Smooth muscle cell of the pulmonary artery (primary cell): ENCODE data around the gene KRT5. TPM values are rescaled to one million over a fixed set of nuclear protein-coding genes. Genes with fewer than 3 reads are reported as not detected.

Source experiments
- total RNA-seq: library from RNA; depleted of rRNA; stranded (reverse); fragments of >200 nt; gene quantifications from 2 replicates; pipeline ENCODE4 v1.2.3, GENCODE V29; 2014

KRT5 gene
- 0.52 and 1.8 TPM in 2 replicates for total RNA-seq

DNA sequence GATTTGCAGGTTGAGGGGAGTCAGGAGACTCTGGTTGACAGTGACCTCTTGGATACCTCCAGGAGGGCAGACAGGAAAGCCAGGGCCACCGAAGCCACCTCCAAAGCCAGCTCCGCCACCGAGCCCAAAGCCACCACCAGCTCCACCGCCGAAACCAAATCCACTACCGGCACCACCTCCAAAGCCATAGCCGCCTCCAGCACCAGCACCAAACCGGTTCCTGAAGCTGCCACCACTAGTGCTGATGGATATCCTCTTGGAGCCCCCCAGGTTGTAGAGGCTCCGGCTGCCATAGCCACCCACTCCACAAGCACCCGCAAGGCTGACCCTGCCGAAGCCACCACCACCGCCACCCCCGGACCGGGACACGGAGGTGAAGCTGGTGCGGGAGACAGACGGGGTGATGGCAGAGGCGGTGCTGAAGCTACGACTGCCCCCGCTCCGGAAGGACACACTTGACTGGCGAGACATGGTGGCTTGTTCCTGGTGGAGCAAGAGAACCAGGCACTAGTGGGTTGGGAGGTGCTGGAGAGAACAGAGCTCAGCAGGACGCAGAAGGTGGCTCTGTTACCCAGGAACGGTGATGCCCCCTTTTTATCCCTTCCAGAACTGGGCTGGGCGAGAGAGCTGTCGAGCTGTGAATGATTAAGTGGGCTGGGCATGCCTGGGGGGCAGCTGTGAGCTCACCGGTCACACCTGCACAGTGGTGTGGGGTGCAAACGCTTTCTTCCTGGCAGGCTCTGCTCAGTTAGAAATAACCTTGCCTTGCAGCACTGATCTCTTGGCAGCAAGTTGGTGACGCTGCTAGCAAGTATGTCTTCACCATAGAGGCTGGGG, at the start of gene KRT5:
KRT5 (minus strand) TSS at position 569 of the 837 bp plus-strand sequence; CDS start at position 471, 98 bp downstream.

DNA sequence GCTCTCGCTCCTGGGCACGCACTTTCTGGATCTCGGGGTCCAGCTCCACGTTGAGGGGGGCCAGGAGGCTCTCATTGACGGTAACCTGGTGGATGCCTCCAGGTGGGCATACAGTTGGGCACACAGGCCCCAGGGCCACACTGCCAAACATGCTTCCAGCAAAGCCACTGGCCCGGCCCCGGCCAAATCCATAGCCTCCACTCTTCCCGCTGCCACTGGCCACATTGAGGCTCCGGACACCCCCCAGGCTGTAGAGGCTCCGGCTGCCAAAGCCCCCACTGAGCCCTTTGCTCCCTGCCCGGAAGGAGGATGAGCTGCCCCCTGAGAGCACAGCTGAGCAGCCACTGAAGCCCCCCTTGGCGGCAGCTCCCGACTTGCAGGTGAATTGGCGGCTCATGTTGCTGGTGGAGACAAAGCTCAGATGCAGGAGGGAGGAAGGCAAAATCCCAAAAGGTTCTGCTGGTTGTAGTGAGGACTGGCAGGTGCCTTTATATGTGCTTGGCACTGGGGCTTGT, 32.5 kb upstream of the KRT5 start, which contains the start of gene KRT71:
KRT71 (minus strand) TSS at position 465 of the 515 bp plus-strand sequence; CDS start at position 397, 68 bp downstream.

DNA sequence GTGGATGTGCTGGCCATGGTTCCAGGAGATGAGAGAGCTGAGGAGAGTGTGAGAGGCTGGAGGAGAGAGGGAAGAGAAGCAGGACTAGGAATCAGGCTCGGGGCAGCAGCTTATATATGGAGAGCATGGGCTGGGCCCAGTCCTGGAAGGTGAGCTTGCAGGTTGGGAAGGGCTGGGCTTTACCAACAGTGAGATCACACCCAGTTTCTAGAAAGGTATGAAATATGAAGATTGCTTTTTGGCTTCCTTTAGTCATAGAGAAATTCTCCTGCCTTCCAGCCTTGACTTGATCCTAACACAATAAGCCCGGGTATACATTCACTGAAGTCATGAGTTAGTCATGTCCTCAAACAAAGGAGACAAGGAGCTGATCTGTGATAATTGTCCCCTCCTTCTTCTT, 27.0 kb downstream of the KRT5 start, which contains the start of gene KRT6A:
KRT6A (minus strand) TSS at position 86 of the 400 bp plus-strand sequence; CDS start at position 17, 69 bp downstream.

DNA sequence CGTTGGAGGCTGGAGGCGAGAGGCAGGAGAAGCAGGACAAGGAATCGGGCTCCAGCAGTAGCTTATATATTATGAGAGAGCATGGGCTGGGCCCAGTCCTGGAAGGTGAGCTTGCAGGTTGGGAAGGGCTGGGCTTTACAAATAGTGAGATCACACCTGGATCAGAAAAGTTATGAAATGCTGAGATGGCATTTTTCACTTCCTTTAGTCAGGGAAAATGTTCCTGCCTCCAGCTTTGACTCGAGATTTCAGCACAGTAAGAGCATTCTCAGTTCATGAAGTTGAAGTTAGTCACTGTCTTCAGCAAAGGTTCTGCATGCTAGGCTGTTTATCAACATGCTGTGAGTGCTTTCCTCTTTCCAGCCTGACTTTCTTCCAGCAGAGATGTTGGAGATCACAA, 46.4 kb downstream of the KRT5 start, which contains the start of gene KRT6C:
KRT6C (minus strand) TSS at position 38 of the 400 bp plus-strand sequence. CDS start 68 bp downstream, outside the sequence.

Other genes starting within 250 kb of the KRT5 start
- 5.0 and 8.7 TPM in 2 replicates for gene KRT86, start 245.7 kb downstream of the KRT5 start, total RNA-seq
- gene KRT81, start 228.9 kb downstream of the KRT5 start, total RNA-seq: 0.13 and 0.20 TPM in 2 replicates
- not detected in 2 replicates for gene KRT83, start 199.0 kb downstream of the KRT5 start, total RNA-seq
- not detected in 2 replicates for gene KRT85, start 152.9 kb downstream of the KRT5 start, total RNA-seq
- gene KRT84, start 134.7 kb downstream of the KRT5 start, total RNA-seq: not detected in 2 replicates
- not detected in 2 replicates for gene KRT82, start 114.1 kb downstream of the KRT5 start, total RNA-seq
- gene KRT75, start 86.0 kb downstream of the KRT5 start, total RNA-seq: not detected in 2 replicates
- 0.20 and 0.33 TPM in 2 replicates for gene KRT6B, start 68.2 kb downstream of the KRT5 start, total RNA-seq
- gene KRT6C, start 46.6 kb downstream of the KRT5 start, total RNA-seq: 0.07 TPM in 1 of 2 replicates, not detected in the other
- gene KRT6A, start 27.1 kb downstream of the KRT5 start, total RNA-seq: 2.7 and 11.9 TPM in 2 replicates
- gene KRT71, start 32.8 kb upstream of the KRT5 start, total RNA-seq: not detected in 2 replicates
- gene KRT74, start 53.4 kb upstream of the KRT5 start, total RNA-seq: not detected in 2 replicates
- not detected in 2 replicates for gene KRT72, start 81.1 kb upstream of the KRT5 start, total RNA-seq
- gene KRT73, start 98.2 kb upstream of the KRT5 start, total RNA-seq: not detected in 2 replicates
- gene KRT2, start 131.8 kb upstream of the KRT5 start, total RNA-seq: not detected in 2 replicates
- gene KRT1, start 160.0 kb upstream of the KRT5 start, total RNA-seq: not detected in 2 replicates
- gene KRT77, start 183.1 kb upstream of the KRT5 start, total RNA-seq: not detected in 2 replicates